GM12872 (cell line): ENCODE measurements around the gene BICRAL.
A peak's percentile ranks its signal among the peaks of the same experiment; 100 is the strongest.

Experiments
- CTCF ChIP-seq: IDR thresholded peaks from 3 replicates; pipeline ENCODE4 v1.5.1; 2011; ENCODE audit warnings: low read depth, mild to moderate bottlenecking, low read length, moderate library complexity; ENCODE audit not compliant: insufficient read depth

Gene BICRAL

GRCh38 chr6:42873313-42873712 lies 91.5 kb downstream of the BICRAL start:
- TF ChIP-seq CTCF, result no peak

- TF ChIP-seq CTCF, result no peak
Measured at GRCh38 chr6:42877695-42878094, 95.8 kb downstream of the BICRAL start.

GRCh38 chr6:42879372-42880239 lies 97.8 kb downstream of the BICRAL start, which contains the start of gene RPL7L1:
Gene RPL7L1, plus strand, starts transcription at chr6:42879616. Its CDS starts 295 bp downstream, at chr6:42879911.
- TF ChIP-seq CTCF, result no peak

GRCh38 chr6:42880871-42881270 lies 99.0 kb downstream of the BICRAL start:
- peak; percentile 20; the same call in 2 of the 3 replicates for TF ChIP-seq CTCF

- no peak for TF ChIP-seq CTCF
Measured at GRCh38 chr6:42885702-42886101, 103.8 kb downstream of the BICRAL start.

GRCh38 chr6:42889815-42890214 lies 108.0 kb downstream of the BICRAL start:
- TF ChIP-seq CTCF, result no peak

- TF ChIP-seq CTCF, result no peak
Measured at GRCh38 chr6:42890311-42891198, 108.7 kb downstream of the BICRAL start.
